ENCODE results near the gene KDM4F.

DNA sequence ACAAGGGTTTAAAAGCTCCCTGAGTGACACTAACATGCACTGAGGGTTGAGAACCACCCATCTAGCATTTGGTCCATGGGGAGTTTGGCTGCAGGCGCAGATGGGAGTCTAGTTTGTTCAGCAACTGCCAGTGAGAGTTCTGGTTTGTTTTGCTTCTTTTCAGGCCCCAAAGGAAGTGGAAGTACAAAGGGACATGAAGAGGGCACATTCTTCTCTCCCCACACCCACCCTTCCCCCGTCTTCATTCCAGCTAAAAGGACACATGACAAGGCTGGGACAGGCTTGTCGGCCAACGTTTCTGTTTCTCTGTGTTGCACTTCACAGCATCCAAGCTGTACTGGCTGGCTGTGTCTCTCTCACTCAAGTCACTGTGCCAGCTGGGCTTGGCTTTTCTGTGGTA is 32.2 kb downstream of the KDM4F start:
- TF ChIP-seq POLR2A (IDR thresholded peaks at IDR 0.05; ENCODE audit: low read depth, low read length) (no peak), POLR2AphosphoS5 (IDR thresholded peaks at IDR 0.05; ENCODE audit: low read depth, low read length) (no peak), POU2F2 (IDR thresholded peaks at IDR 0.05; ENCODE audit: low read depth, low read length) (no peak), TAF1 (IDR thresholded peaks at IDR 0.05; ENCODE audit: low read depth, low read length) (no peak)
